Cortex of kidney (tissue), 1 donor: ENCODE measurements around the gene HLCS.

Experiments used
- DNase-seq: peaks from one replicate; lab custom pipeline; 2025; lab: John Stamatoyannopoulos, UW

HLCS gene

GRCh38 chr21:36769051-36769839 is 197.2 kb downstream of the HLCS start:
- DNase-seq = no peak

DNA sequence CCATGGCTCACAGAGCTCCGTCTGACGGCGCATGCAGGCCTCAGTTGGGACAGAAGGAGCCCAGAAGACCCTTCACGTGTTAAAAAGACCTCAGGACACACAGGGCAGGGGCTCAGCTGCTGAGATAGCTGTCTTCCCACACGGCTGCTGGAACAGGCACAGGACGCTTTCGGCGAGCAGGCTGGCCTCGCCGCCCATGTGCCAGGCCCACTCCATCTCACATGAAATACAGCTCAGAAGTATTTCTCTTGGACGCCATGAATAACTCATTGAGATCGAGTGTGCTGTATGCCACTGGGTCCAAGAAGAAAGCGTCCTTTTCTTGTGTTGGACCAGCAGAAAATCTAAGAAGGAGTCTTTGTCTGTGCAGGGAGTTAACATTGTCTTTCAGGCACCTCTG is 198.0 kb downstream of the HLCS start:
- no peak for DNase-seq

- DNase-seq = no peak
Measured at GRCh38 chr21:36767096-36767495, 199.4 kb downstream of the HLCS start.

DNA sequence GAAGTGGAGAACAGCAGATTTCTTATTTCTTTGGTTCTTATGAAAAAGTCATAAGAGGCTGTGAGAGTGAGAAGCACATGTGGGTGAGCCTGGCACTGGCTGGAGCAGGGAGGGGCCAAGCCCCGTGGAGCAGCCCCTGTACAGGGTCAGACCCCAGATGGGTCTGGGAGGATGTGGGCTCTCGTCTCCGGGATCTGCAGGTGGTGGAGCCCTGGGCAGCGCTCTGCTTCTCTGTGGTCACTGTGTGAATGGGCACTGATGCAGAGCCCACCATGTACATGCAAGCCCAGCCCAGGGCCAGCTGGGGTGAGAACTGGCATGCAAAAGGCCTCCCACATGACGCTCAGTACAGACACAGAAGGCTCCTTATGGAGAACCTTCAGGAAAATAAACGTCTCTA is 200.0 kb downstream of the HLCS start:
- no peak for DNase-seq

- DNase-seq = no peak
Measured at GRCh38 chr21:36765229-36765628, 201.2 kb downstream of the HLCS start.

DNA sequence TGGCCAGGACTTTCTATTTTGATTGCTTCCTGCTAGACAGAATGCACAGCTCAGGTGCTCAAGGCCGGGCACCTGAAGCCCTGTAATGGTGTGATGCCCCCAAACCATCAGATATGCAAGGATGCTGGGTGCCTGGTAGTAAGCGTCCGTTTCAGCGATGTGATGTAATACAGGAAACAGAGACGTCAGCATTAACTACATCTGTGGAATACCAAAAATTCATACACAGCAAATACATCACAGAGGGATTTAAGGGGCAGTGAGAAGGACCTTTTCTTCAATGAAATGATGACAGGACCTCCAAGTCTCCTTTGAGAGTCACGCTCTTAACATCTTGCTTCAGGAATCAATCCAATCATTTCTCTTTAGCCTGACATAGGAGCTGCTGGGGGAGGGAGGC is 203.2 kb downstream of the HLCS start:
- DNase-seq = no peak

DNA sequence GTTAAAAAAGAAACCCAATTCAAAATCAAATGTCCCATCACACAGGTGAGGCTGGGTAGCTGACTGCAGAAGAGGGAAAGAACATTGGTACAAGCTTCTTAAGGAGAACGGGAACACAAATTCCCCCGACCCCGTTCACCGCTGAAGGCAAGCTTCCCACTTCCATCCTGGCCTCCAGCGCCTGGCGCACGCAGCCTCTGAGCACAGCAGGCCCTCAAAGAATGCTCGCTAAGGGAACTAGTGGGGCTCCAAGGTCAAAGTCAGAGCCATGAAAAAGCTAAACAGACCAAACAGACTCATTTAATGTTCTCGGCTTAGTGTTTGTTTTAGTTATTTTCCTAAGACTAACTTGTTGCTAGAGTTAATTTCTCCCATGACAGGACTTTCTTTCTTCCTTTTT is 203.8 kb downstream of the HLCS start:
- no peak for DNase-seq

DNA sequence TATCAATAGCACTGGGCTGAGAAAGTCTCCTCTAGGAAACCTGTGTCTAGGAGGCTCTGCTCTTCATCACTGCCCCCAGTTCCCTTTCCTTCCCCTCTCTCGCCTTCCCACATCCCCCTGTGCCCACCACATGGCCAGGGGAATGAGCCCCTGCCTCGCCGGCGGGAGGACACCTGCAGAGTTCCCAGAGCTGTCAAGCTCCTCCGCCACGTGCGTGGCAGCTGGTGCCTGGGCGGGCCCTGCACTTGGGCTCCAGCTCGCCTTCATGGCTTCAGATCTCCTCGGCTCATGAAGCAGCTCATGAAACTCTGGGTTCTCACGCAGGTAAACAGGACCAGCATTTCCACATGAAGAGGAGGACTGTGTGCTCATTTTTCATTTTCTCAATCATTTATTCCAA is 204.8 kb downstream of the HLCS start:
- DNase-seq = no peak

DNA sequence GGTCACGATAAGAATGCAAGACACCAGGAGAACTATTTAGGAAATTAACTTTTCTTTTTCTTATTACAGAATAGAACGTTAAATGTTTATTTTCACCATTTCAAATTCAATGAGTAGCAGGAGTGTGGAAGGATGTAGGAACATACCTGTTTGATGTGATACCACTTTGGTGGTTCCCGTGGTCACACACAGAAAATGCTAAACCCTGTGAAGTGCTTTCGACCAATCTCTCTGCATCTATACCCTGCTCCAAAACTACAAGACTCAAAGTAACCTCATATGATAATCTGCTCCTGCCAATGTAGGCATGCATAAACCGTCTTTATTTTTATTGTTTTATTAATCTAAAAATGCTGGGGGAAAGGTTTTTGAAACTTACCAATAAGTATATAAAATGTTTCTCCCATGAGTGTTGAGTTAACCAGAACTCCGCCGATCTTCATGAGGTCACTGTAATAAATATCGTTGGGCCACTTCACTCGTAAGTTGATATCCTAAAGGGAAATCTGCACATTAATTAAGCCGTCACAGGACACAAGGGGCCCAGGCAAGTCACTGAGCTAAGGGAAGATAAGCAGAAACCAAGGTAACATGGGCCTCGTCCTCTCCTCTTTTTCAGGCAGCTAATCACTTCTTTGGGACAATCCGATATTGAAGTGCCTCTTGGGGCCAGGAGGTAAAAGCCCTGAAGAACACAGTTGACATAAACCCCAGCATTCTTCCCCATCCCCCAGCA is 207.0 kb downstream of the HLCS start:
- DNase-seq = no peak

DNA sequence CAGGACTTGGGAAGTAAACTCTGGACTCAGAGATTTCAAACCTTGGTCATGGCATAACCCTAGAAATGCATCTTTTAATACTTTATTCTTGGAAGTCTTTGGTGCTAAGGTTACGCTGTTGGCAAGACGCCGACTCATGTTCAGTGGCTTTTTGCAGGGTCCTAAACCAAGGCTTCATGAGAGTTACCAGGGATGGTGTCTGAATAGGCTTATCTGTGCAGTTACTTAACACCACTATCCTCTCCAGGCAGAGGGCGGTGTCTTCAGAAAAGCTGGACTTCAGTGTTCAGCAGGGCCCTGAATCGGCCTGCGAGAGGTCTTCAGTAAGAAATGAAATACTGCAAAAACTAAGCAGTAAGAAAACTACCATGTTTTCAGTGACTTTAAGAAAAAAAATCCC is 209.3 kb downstream of the HLCS start:
- DNase-seq = no peak

DNA sequence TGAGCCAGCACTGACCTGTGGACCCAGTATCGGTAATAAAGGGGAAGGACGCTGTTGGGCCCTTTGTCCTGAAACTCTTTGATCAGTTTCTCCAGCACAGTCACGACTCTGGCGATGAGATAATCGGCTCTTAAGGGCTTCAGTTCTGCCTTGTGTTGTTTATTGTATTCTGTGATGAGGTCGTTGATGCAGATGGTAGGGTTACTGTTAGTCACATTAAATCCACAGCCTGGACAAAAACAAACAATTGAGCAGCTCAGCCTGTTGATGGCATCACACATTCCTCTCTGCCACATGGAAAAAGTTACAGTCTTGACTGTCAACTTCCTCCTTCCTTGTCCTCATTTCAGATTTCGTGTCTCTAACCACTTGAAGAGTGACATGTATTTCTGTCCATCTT is 209.9 kb downstream of the HLCS start:
- DNase-seq = no peak

- no peak for DNase-seq
Measured at GRCh38 chr21:36754241-36754898, 212.1 kb downstream of the HLCS start.

DNA sequence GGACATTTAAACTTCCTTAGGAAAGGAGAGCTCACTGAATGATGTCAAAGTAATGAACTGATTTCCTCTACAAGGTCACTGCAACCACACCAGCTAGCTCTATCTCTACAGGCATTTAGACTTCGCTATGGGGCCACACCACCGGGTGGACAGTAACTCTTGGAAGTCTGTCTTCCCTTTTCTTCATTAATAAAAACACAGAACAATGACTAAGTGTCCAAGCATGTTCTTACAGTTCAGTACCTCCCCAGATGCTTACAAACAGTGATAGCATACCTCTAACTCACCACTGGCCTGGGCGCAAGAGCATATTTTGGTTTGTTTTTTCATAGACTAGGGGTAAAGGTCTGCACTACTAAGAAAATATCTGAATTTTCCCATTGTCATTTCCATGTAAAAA is 212.9 kb downstream of the HLCS start:
- DNase-seq = no peak

DNA sequence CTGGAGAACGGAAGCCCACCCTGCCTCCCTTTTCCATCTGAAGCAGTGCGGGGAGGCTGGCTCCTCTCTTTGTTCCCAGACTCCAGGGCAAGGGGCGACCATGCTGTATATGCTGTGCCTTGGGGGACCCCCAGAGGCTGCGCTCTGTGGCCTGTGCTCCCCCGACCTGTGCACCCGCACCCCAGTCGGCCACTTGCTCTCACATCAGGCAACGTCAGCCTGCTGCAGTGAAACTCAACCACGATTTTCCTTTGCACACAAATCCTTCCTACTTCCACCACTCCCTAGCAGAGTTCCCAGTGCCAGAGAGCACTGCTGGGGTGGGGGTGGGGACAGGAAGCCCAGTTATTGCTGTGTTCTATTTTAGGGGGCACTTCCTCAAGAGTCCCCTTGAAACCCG is 215.1 kb downstream of the HLCS start:
- no peak for DNase-seq

- no peak for DNase-seq
Measured at GRCh38 chr21:36750576-36750959, 215.9 kb downstream of the HLCS start.

DNA sequence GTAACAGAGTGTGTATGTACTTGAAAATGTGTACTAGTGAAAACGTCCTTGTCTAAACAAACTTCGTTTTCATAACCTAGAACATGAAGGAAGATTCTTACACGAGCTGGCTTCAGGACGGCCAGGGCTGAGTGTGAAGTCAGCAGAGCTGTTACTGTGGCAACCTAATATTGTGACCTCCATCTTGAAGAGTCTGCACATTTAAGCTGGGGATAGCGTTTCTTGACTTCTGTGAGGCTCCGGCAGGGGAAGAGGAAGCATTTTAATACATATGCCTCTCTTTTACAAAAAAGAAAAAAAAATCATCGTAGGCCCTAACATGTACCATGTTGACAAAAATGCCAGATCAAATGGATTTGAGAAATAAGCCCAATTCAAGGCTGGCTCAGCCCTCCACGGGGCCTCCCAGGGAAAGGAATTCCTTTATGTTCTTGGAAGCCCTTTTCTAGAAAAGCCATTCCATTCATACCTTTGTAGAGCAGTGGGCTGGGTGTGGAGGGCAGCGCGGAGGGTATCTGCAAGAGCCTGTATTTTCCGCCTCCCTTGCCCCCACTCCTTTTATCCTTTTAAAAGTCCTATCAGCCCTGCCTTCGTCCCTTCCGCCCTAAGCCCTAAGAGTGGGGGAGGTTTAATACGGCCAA is 216.4 kb downstream of the HLCS start:
- no peak for DNase-seq

- no peak for DNase-seq
Measured at GRCh38 chr21:36747815-36748383, 218.6 kb downstream of the HLCS start.

DNA sequence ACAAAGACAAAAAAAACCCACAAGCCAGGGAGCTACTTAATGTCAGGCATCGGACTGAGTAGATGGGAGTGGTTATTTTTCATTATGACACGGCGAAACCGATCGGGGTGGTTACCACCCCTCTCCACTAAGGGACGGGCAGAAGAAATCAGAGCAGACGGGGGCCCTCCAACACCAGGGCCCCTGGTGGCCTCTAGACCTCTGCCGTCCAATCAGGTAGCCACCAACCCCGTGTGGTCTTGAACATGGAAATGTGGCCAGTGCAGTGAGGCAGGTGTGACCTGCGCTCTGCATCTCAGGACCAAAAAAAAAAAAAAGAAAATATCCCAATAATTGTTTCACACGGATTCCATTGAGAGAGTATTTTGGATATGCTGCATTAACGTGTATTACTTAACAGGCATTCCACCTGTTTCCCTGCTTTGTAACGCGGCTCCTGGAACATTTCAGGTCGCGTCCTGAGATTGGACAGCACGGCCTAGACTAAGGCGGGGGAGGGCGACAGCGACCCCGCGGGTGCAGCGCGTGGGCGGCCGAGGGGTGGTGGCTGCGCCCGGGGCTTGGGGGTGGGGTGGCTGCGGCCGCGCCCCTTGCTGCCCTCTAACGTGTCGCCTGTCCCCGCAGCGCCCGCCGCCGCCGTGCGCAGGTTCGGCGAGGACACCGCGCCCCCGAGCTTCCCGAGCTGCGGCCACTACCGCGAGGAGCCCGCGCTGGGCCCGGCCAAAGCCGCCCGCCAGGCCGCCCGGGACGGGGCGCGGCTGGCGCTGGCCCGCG is 219.2 kb downstream of the HLCS start:
- DNase-seq = no peak

DNA sequence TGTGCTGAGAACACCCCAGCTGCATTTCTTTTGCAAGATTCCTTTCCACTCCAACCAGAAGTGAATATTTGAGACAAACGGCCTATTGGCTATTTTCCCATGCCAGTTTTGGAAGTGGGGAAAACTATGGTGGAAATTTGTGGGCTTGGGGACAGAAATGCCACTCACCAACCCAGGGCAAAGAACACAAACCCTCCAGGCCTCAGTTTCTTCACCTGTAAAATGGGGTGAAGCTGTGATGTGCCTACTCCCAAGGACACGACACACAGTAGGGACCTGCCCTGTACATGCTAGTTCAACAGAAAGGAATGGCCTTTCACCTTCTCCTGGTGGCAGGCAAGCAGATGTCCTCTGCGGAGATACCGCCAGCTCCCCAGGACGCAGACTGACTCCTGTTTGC is 221.0 kb downstream of the HLCS start:
- no peak for DNase-seq

- no peak for DNase-seq
Measured at GRCh38 chr21:36744560-36745231, 221.8 kb downstream of the HLCS start.

DNA sequence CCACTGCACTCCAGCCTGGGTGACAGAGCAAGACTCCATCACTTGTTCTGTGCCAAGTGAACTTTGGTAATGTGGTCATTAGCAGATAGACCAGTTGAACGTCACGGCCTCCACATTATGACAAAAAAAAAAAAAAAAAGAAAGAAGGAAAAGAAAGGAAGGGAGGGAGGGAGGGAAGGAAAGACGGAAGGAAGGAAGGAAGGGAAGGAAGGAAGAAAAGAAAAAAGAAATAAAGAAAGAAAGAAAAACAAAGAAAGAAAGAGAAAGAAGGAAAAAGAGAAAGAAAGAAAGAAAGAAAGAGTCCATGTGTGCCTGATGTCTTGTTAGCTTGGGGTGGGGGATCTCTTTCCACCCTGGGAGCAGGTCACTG is 222.3 kb downstream of the HLCS start:
- no peak for DNase-seq
